HepG2 (cell line): ENCODE results near the gene NAPG. TPM values are rescaled to one million over a fixed set of nuclear protein-coding genes. Genes with fewer than 3 reads are reported as not detected.

Experiments used
- ATF4 ChIP-seq, 2 experiments: fragments of 450-650 bp in 1 of 2; sonication (generic) in 1 of 2; formaldehyde crosslinking; IDR thresholded peaks; 2 replicates each; pipeline versions ENCODE4 v1.5.0 to v1.8.0; 2020 to 2022; ENCODE audit warnings: mild to moderate bottlenecking in 1 of 2, missing genetic modification reagents in 1 of 2
- ATRX ChIP-seq: sonication (generic); formaldehyde crosslinking; IDR thresholded peaks from 2 replicates; pipeline ENCODE4 v1.4.0; 2020; ENCODE audit warnings: missing genetic modification reagents, borderline replicate concordance
- EHMT2 ChIP-seq: fragments of 200-600 bp; sonication (generic); IDR thresholded peaks from 2 replicates; pipeline ENCODE4 v1.7.0; 2017; ENCODE audit warnings: antibody characterized with exemption, low read depth, low read length, borderline replicate concordance
- HNF1B ChIP-seq: sonication (generic); formaldehyde crosslinking; IDR thresholded peaks from 2 replicates; pipeline ENCODE4 v1.5.1; 2020; ENCODE audit warnings: mild to moderate bottlenecking, moderate library complexity, missing genetic modification reagents
- HOXD1 ChIP-seq: sonication (generic); formaldehyde crosslinking; IDR thresholded peaks from 2 replicates; pipeline ENCODE4 v1.5.0; 2020; ENCODE audit warnings: missing genetic modification reagents
- IRF2 ChIP-seq: IDR thresholded peaks from 2 replicates; pipeline ENCODE4 v1.6.1; 2018; ENCODE audit warnings: missing genetic modification reagents, missing compliant biosample characterization
- JDP2 ChIP-seq: sonication (generic); formaldehyde crosslinking; IDR thresholded peaks from 2 replicates; pipeline ENCODE4 v1.8.1; 2022; ENCODE audit warnings: missing genetic modification reagents, borderline replicate concordance
- KLF16 ChIP-seq, 2 experiments: sonication (generic) in 1 of 2; formaldehyde crosslinking in 1 of 2; IDR thresholded peaks; 2 replicates each; pipeline versions ENCODE4 v1.6.1 to v1.8.0; 2016 to 2023; ENCODE audit warnings: missing genetic modification reagents in 2 of 2, missing compliant biosample characterization in 1 of 2
- MAZ ChIP-seq, 2 experiments: sonication (generic) in 1 of 2; formaldehyde crosslinking in 1 of 2; IDR thresholded peaks; 2 replicates each; pipeline versions ENCODE4 v1.5.0 to v1.6.1; 2012 to 2020; ENCODE audit warnings: low read depth in 2 of 2, mild to moderate bottlenecking in 2 of 2, borderline replicate concordance in 1 of 2, improper control_type of control experiment in 1 of 2, low read length in 1 of 2, missing genetic modification reagents in 1 of 2, moderate library complexity in 1 of 2
- NCOR1 ChIP-seq: fragments of 200-600 bp; sonication (generic); IDR thresholded peaks from 2 replicates; pipeline ENCODE4 v1.7.0; 2017; ENCODE audit warnings: antibody characterized with exemption, low read length, borderline replicate concordance
- NFYC ChIP-seq: IDR thresholded peaks from 2 replicates; pipeline ENCODE4 v1.6.1; 2016; ENCODE audit warnings: missing genetic modification reagents, missing compliant biosample characterization
- PHB2 ChIP-seq: fragments of 450-650 bp; IDR thresholded peaks from 2 replicates; pipeline ENCODE4 v1.6.1; 2018; ENCODE audit not compliant: partially characterized antibody
- RARA ChIP-seq: IDR thresholded peaks from 2 replicates; pipeline ENCODE4 v1.6.1; 2016; ENCODE audit warnings: missing genetic modification reagents, missing compliant biosample characterization
- REXO4 ChIP-seq: sonication (generic); formaldehyde crosslinking; IDR thresholded peaks from 2 replicates; pipeline ENCODE4 v1.8.0; 2022; ENCODE audit warnings: missing genetic modification reagents, mild to moderate bottlenecking, borderline replicate concordance
- SIN3A ChIP-seq: IDR thresholded peaks from 2 replicates; pipeline ENCODE4 v1.6.1; 2011; ENCODE audit warnings: low read depth, mild to moderate bottlenecking, control low read depth, low read length, borderline replicate concordance
- SP140L ChIP-seq: sonication (generic); formaldehyde crosslinking; IDR thresholded peaks from 2 replicates; pipeline ENCODE4 v1.4.0; 2020; ENCODE audit warnings: missing genetic modification reagents, borderline replicate concordance
- TFDP1 ChIP-seq: IDR thresholded peaks from 2 replicates; pipeline ENCODE4 v1.6.1; 2016; ENCODE audit warnings: missing compliant biosample characterization, missing genetic modification reagents, borderline replicate concordance
- ZBTB49 ChIP-seq: sonication (generic); formaldehyde crosslinking; IDR thresholded peaks from 2 replicates; pipeline ENCODE4 v1.4.0; 2020; ENCODE audit warnings: missing genetic modification reagents, borderline replicate concordance
- ZBTB8A ChIP-seq: sonication (generic); formaldehyde crosslinking; IDR thresholded peaks from 2 replicates; pipeline ENCODE4 v1.4.0; 2020; ENCODE audit warnings: mild to moderate bottlenecking, low read depth, missing genetic modification reagents, borderline replicate concordance
- ZMYM2 ChIP-seq: sonication (generic); formaldehyde crosslinking; IDR thresholded peaks from 2 replicates; pipeline ENCODE4 v1.8.0; 2022; ENCODE audit warnings: mild to moderate bottlenecking, missing genetic modification reagents
- ZNF33A ChIP-seq: sonication (generic); formaldehyde crosslinking; IDR thresholded peaks from 2 replicates; pipeline ENCODE4 v1.5.1; 2020; ENCODE audit warnings: missing genetic modification reagents, mild to moderate bottlenecking, moderate library complexity, borderline replicate concordance
- ZNF605 ChIP-seq: sonication (generic); formaldehyde crosslinking; IDR thresholded peaks from 2 replicates; pipeline ENCODE4 v1.8.0; 2022; ENCODE audit warnings: mild to moderate bottlenecking, missing genetic modification reagents
- ZNF883 ChIP-seq: sonication (generic); formaldehyde crosslinking; IDR thresholded peaks from 2 replicates; pipeline ENCODE4 v1.5.1; 2020; ENCODE audit warnings: mild to moderate bottlenecking, missing genetic modification reagents; ENCODE audit errors: not compliant biosample characterization
- polyA plus RNA-seq, 8 experiments: library from polyadenylated mRNA; depleted of rRNA in 3 of 8; stranded (reverse) in 7 of 8; unstranded in 1 of 8; fragments of >200 nt; fragmentation: Illumina TruSeq in 4 of 8; extraction: Trizol in 4 of 8; gene quantifications; 2 replicates each; pipeline versions ENCODE4 v1.2.1 to v1.2.3, GENCODE V29; 2011 to 2016; ENCODE audit warnings: low read depth in 4 of 8, missing spikeins in 1 of 8, mixed read lengths in 1 of 8; ENCODE audit not compliant: insufficient read depth in 1 of 8
- total RNA-seq, 5 experiments: library from RNA; depleted of rRNA; stranded (reverse); fragments of >200 nt; fragmentation: Illumina TruSeq; extraction: Trizol; gene quantifications; 2 replicates each; pipeline ENCODE4 v1.2.3, GENCODE V29; 2016; ENCODE audit warnings: low read depth in 1 of 5

Gene NAPG
- total and polyA plus RNA-seq, 2 of the 13 experiments (the other 11 are each of a cell fraction or from before 2014, with no cell fraction given) = 19.8 to 34.4 TPM

- no peak for TF ChIP-seq SP140L (CRISPR knock-in tag)
- no peak for TF ChIP-seq REXO4
- no peak for TF ChIP-seq ZMYM2 (CRISPR knock-in tag)
- no peak for TF ChIP-seq ATRX (CRISPR knock-in tag)
- no peak for TF ChIP-seq ZNF883 (CRISPR knock-in tag)
- peak; percentile 22; the same call in 1 of the 2 replicates for TF ChIP-seq NCOR1
- TF ChIP-seq HNF1B = peak; percentile 29; the same call in 1 of the 2 replicates
- peak; percentile 84 for TF ChIP-seq IRF2
- TF ChIP-seq ZBTB49 (CRISPR knock-in tag) = no peak
- no peak for TF ChIP-seq JDP2 (CRISPR knock-in tag)
- no peak for TF ChIP-seq ZBTB8A (CRISPR knock-in tag)
- peak; percentile 35 for TF ChIP-seq RARA
- TF ChIP-seq MAZ (IDR thresholded peaks at IDR 0.05; ENCODE audit: borderline replicate concordance, low read depth, low read length) = peak; percentile 78
- TF ChIP-seq MAZ (CRISPR knock-in tag; IDR thresholded peaks at IDR 0.05; ENCODE audit: low read depth) = no peak
- no peak for TF ChIP-seq NFYC (CRISPR knock-in tag)
- TF ChIP-seq SIN3A = no peak; the same call in 1 of the 2 replicates
- no peak for TF ChIP-seq ATF4 (CRISPR knock-in tag; IDR thresholded peaks at IDR 0.05)
- TF ChIP-seq TFDP1 = peak; percentile 74; the same call in 1 of the 2 replicates
- no peak for TF ChIP-seq HOXD1 (CRISPR knock-in tag)
- no peak for TF ChIP-seq ZNF605 (CRISPR knock-in tag)
- no peak for TF ChIP-seq PHB2
- TF ChIP-seq EHMT2 = no peak
- TF ChIP-seq KLF16 (CRISPR knock-in tag; IDR thresholded peaks at IDR 0.05) = peak in 1 of 2 experiments; percentile 69; a peak in 2 of 4 replicates
- TF ChIP-seq ZNF33A (CRISPR knock-in tag) = no peak
Observed at GRCh38 chr18:10525697-10526560, at the start of gene NAPG (continued).
